ENCODE measurements around the gene SCYL1. TPM values are rescaled to one million over a fixed set of nuclear protein-coding genes. Genes with fewer than 3 reads are reported as not detected.

Gene SCYL1
- total RNA-seq, 1 donor from 2014 or later: 82.4 TPM

- intact Hi-C loops (cut with micrococcal nuclease): no loop called here
Measured at GRCh38 chr11:65551572-65552387, 26.9 kb downstream of the SCYL1 start.

GRCh38 chr11:65552388-65552951, 27.6 kb downstream of the SCYL1 start:
- intact Hi-C loops (cut with micrococcal nuclease): no loop called here

GRCh38 chr11:65553301-65554001, 28.6 kb downstream of the SCYL1 start:
- intact Hi-C loops (cut with micrococcal nuclease): loop anchor here (1.0 kb wide), 2 partner anchors 7 to 17 kb away; partner anchors contain the start of gene ZNRD2

- intact Hi-C loops (cut with micrococcal nuclease): loop anchor here (1.0 kb wide), 1 partner anchor 8 kb away; no protein-coding TSS in a partner anchor
Measured at GRCh38 chr11:65554057-65554818, 29.4 kb downstream of the SCYL1 start.

GRCh38 chr11:65554842-65555430, 30.1 kb downstream of the SCYL1 start:
- intact Hi-C loops (cut with micrococcal nuclease): loop anchor here (1.0 kb wide), 1 partner anchor 9 kb away; no protein-coding TSS in a partner anchor

- intact Hi-C loops (cut with micrococcal nuclease): loop anchor here (2.0 kb wide), 1 partner anchor 15 kb away; no protein-coding TSS in a partner anchor
Measured at GRCh38 chr11:65555693-65556231, 30.9 kb downstream of the SCYL1 start.

- intact Hi-C loops (cut with micrococcal nuclease): loop anchor here (2.0 kb wide), 1 partner anchor 16 kb away; no protein-coding TSS in a partner anchor
Measured at GRCh38 chr11:65556470-65557279, 31.8 kb downstream of the SCYL1 start.

- intact Hi-C loops (cut with micrococcal nuclease): loop anchor here (1.0 to 2.0 kb wide), 2 partner anchors 9 to 17 kb away; no protein-coding TSS in a partner anchor
Measured at GRCh38 chr11:65557280-65558001, 32.6 kb downstream of the SCYL1 start.

GRCh38 chr11:65558002-65558929, 33.4 kb downstream of the SCYL1 start, which contains the start of gene LTBP3:
Gene LTBP3 (minus strand): TSS chr11:65558359. CDS start chr11:65557959, 400 bp downstream.
- intact Hi-C loops (cut with micrococcal nuclease): loop anchor here (1.0 kb wide), 1 partner anchor 8 kb away; no protein-coding TSS in a partner anchor

GRCh38 chr11:65558930-65559509, 34.1 kb downstream of the SCYL1 start:
- intact Hi-C loops (cut with micrococcal nuclease): loop anchor here (1.0 kb wide), 1 partner anchor 7 kb away; no protein-coding TSS in a partner anchor

GRCh38 chr11:65559535-65559934, 34.7 kb downstream of the SCYL1 start:
- intact Hi-C loops (cut with micrococcal nuclease): no loop called here

- intact Hi-C loops (cut with micrococcal nuclease): no loop called here
Measured at GRCh38 chr11:65559951-65560537, 35.2 kb downstream of the SCYL1 start.

- intact Hi-C loops (cut with micrococcal nuclease): no loop called here
Measured at GRCh38 chr11:65560555-65561418, 35.9 kb downstream of the SCYL1 start.

- intact Hi-C loops (cut with micrococcal nuclease): no loop called here
Measured at GRCh38 chr11:65562020-65562419, 37.1 kb downstream of the SCYL1 start.

- intact Hi-C loops (cut with micrococcal nuclease): no loop called here
Measured at GRCh38 chr11:65562788-65563187, 37.9 kb downstream of the SCYL1 start.

- intact Hi-C loops (cut with micrococcal nuclease): no loop called here
Measured at GRCh38 chr11:65563601-65564000, 38.7 kb downstream of the SCYL1 start.
